NCI-H2227 treated with DMSO at 0.1 percent for 48 hours (cell line): Measurements from ENCODE around the gene GSG1L2.
"Not testable (repeated sequence)": the region's sequence is repeated elsewhere in the genome, so short reads cannot be mapped to it uniquely, and the experiment has no call there.

Experiments
- DNase-seq: peaks from one replicate; lab custom pipeline; 2025; lab: John Stamatoyannopoulos, UW

GSG1L2 gene

GRCh38 chr17:9788601-9789000, 33.3 kb downstream of the GSG1L2 start:
- no peak for DNase-seq

DNA sequence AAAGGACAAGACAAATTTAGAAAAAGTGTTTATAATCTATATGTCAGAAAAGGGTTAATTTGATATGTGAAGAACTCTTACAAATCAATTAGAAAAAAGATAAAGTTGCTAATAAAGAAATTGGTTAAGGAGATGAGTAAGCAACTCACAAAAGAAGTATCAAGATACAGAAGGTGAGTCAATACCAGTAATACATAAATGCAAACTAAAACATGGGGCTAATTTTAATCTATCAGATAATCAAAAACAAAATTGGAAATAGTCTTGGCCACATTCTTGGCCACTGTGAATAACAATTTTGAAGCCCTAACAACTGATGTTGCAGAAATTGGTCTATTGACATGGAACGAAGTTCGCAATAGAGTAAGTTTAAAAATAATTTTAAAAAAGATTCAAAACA, 37.3 kb downstream of the GSG1L2 start:
- no peak for DNase-seq

DNA sequence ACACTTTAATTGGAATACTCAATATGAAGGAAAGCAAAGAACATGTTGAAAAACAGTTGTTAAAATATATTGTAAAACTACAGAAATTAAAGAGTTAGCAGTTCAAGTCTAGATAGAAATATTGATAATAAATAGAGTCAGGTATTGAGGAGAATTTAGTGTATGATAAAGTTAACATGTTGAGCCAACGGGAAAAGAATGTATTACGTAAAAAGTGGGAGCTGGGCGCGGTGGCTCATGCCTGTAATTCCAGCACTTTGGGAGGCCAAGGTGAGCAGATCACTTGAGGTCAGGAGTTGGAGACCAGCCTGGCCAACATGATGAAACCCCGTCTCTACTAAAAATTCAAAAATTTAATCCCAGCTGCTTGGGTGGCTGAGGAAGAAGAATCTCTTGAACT, 38.4 kb downstream of the GSG1L2 start:
- DNase-seq = not testable (repeated sequence)

DNA sequence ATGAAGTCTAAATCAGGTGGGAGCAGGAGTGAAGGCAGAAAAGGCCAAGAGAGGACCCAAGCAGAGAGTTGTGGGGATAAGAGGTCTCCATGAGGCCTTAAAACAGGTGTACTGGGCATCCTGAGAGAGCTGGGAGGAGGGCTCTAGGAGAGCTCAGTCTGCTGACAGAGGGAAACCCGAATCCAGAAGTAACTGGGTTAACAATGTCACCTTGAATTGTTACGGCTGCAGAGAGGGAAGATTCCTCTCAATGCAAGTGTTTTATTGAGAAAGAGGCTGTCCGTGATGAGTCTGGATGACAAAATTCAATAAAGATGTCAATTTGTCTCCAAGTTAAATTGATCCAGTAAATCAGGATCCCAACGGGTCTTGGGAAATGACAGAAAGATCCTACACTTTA, 38.8 kb downstream of the GSG1L2 start:
- DNase-seq = no peak

GRCh38 chr17:9780552-9780951, 41.3 kb downstream of the GSG1L2 start:
- DNase-seq = no peak

DNA sequence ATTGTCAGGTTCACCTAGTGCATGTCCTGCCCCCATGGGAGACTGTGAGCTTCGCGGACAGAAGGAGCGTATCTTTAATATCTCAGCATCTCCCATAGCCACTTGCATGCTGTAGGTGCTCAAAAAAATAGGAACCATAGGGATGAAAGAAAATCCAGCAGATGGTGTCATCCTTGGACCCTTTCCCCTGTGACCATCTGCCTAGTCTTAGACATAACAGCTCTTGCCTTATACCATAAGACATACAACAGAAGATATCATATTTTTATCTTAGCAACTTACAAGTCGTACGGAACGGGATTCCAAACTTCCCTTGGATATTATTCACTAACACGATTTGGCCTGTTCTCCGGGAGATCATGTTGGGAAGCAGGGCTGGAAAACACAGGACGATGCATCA, 45.0 kb downstream of the GSG1L2 start:
- no peak for DNase-seq

- no peak for DNase-seq
Measured at GRCh38 chr17:9772658-9773057, 49.2 kb downstream of the GSG1L2 start.

DNA sequence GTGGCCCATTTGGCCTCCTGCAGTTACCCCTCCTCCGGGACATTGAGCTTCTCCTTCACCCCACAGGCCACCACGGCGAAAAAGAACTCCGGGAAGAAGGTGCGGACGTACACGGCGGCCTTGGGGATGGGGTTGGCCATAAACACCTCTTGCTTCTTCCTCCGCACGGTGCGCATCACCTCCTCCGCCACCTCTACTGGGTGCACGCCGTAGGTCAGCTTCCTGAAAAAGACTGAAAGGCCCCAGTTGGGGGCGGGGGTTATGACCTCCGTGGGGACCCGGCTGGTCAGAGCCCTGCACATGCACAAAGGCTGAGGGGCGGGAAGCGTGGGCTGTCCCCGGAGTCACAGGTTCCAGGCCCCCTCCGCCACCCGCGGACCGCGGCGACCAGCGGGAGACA, 50.4 kb downstream of the GSG1L2 start:
- no peak for DNase-seq

GRCh38 chr17:9769036-9769695, 52.7 kb downstream of the GSG1L2 start:
- DNase-seq = no peak

GRCh38 chr17:9768381-9768934, 53.4 kb downstream of the GSG1L2 start:
- peak; percentile 8 for DNase-seq

DNA sequence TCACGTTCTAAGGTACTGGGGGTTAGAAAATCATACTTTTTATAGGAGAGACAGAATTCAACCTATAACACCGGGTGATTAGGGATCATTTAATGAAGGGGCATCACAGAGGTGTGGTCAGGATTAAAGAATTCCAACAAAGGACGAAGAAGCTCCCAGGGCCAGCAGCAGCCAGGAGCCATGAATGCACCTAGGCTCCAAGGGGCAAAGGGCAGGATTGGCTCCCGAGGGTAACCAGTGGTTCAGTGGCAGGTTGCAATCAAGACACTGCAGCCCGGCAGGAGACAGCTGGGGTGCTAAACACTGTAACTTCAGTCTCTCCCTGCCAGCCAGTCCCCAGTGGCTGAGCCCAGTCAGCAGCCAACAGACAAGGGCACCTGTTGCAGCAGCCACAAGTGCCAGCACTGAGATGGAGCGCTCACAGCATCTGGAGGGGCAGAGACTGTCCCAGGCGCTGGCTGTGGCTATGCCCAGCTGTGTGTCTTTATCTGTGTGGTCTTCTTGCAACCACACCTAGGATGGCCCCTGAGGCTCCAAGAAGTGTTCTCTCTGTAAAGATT, 54.4 kb downstream of the GSG1L2 start:
- DNase-seq = no peak

- no peak for DNase-seq
Measured at GRCh38 chr17:9766970-9767369, 54.9 kb downstream of the GSG1L2 start.

DNA sequence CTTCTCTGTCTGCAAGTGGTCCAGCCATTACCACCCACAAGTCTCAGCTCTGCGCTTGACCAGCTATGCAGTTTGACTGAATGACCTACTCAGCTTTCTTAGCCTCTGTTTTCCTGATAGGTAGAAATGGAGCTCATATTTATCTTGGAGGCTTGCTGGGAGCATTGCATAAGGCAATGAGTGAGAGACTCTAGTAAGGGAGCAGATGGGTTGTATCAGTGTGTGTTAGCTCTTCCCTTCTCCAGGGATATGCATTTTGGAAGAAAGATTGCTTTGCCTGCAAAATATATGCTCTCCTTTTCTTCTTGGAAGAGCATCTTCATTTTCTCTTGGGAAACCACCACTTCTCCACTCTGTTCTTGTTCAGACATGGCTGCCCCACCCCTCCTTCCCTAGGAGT, 56.6 kb downstream of the GSG1L2 start:
- no peak for DNase-seq

- DNase-seq = no peak
Measured at GRCh38 chr17:9763643-9764042, 58.2 kb downstream of the GSG1L2 start.

DNA sequence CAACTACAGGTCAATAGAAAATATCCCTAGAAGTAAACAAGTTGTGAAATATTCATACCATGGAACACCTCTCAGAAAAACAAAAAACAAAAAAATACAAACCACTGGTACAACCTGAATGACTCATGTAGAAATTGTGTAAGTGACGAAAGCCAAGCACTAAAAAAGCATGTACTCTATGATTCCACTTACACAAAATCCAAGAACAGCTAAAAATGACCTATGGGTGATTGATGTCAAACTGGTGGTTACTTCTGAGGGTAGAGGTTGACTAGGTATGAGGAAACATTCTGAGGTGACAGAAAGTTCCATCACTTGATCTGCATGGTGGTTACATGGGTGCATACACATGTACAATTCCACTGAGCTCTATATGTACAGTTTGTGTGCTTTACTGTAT, 61.6 kb downstream of the GSG1L2 start:
- no peak for DNase-seq

GRCh38 chr17:9755083-9755482, 66.8 kb downstream of the GSG1L2 start:
- DNase-seq = no peak
